IPS DF 4.7 (cell line): ENCODE results near the gene LTB4R.

Experiments
- DNase-seq: peaks from one replicate; pipeline ENCODE4 v3.0.0-alpha.2; 2013; ENCODE audit warnings: low spot score; ENCODE audit errors: extremely low read depth

Gene LTB4R

DNA sequence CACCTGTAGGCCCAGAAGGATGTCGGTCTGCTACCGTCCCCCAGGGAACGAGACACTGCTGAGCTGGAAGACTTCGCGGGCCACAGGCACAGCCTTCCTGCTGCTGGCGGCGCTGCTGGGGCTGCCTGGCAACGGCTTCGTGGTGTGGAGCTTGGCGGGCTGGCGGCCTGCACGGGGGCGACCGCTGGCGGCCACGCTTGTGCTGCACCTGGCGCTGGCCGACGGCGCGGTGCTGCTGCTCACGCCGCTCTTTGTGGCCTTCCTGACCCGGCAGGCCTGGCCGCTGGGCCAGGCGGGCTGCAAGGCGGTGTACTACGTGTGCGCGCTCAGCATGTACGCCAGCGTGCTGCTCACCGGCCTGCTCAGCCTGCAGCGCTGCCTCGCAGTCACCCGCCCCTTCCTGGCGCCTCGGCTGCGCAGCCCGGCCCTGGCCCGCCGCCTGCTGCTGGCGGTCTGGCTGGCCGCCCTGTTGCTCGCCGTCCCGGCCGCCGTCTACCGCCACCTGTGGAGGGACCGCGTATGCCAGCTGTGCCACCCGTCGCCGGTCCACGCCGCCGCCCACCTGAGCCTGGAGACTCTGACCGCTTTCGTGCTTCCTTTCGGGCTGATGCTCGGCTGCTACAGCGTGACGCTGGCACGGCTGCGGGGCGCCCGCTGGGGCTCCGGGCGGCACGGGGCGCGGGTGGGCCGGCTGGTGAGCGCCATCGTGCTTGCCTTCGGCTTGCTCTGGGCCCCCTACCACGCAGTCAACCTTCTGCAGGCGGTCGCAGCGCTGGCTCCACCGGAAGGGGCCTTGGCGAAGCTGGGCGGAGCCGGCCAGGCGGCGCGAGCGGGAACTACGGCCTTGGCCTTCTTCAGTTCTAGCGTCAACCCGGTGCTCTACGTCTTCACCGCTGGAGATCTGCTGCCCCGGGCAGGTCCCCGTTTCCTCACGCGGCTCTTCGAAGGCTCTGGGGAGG lies at the start of gene LTB4R:
TSS of gene LTB4R (plus strand) at position 857 of the 959 bp plus-strand sequence. CDS start 4,150 bp downstream, outside the sequence.
- no peak for DNase-seq

DNA sequence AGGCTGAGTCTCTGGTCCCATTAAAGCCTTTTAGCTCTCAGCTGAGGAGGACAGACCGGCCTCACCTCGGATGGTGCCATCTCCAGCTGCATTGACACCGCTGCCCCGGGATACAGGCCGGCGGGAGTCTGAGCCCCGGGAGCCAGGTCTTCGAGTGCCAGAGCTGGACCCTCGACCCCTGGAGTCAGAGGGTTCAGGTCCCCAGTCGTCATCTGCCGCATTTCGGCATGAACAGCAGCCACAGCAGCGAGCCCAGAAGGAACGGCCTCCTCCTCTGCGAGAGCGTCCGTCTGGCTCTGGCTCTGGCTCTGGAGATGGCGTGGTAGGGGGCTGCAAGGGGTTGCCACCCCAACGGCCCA lies 49.4 kb upstream of the LTB4R start:
- no peak for DNase-seq

- no peak for DNase-seq
Observed at GRCh38 chr14:24262821-24263733, 48.2 kb upstream of the LTB4R start, which contains the start of gene TGM1. TGM1 (minus strand) TSS chr14:24263177; CDS start chr14:24262352, 825 bp downstream.

DNA sequence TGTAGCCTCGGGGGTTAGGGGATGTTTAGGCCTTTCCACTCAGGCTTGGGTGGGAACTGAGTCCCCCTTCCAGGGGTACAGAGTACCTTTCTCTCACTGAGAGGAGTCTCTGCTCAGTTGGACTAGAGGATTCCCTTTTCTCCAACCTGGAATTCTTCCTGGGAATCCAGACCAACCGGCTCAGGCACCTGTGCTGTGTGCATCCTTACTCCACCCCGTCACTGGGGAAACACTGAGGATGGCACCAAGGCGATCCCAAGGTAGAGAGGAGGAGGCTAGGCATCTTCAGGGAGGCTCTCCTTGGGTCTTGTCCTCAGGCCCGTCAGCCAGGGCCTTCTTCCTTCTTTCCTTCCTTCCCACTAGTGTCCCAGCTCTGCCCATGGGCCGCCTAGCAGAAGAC lies 47.5 kb upstream of the LTB4R start:
- no peak for DNase-seq

GRCh38 chr14:24264298-24264697 lies 47.0 kb upstream of the LTB4R start:
- DNase-seq, result no peak

GRCh38 chr14:24266344-24267244 lies 44.7 kb upstream of the LTB4R start:
- no peak for DNase-seq

DNA sequence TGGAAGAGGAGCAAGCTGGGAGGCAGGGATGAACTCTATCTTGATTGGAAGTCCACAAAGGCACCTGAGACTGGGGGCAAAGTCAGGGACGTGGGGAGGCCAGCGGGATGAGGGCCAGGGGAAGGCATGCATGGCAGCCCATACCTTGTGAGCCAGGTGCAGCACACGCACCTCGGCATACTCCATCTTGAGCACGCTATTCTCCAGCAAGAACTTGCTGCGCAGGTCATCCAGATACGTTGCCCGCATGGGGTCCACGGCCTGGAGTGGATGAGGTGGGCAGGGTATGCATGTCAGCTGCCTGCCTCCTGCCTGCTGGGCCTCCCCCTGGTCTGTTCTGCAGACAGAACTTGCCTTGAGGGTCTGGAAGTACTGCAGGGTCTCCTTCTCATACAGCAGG lies 43.8 kb upstream of the LTB4R start:
- DNase-seq, result no peak

DNA sequence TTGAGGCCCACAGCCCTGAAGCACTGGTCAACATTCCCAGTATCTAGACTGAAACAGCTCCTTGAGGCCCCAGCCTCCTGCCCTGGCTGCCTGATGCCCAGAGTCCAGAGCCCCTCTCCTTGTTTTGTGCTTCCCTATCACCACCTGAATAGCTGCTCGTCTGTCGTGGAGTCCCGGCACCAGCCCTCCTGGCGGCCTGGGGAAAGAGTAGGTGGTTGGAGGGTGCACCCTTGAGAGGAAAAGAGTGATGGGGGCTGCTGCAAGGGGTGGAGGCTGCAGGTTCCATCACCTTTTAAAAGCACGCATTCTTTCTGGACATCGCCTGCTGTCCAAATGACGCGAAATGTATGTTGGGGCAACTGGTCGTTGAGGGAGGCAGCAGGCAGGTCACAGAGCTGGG lies 43.1 kb upstream of the LTB4R start:
- DNase-seq, result no peak

- no peak for DNase-seq
Observed at GRCh38 chr14:24269368-24269767, 41.9 kb upstream of the LTB4R start.

- no peak for DNase-seq
Observed at GRCh38 chr14:24269910-24270536, 41.3 kb upstream of the LTB4R start.

DNA sequence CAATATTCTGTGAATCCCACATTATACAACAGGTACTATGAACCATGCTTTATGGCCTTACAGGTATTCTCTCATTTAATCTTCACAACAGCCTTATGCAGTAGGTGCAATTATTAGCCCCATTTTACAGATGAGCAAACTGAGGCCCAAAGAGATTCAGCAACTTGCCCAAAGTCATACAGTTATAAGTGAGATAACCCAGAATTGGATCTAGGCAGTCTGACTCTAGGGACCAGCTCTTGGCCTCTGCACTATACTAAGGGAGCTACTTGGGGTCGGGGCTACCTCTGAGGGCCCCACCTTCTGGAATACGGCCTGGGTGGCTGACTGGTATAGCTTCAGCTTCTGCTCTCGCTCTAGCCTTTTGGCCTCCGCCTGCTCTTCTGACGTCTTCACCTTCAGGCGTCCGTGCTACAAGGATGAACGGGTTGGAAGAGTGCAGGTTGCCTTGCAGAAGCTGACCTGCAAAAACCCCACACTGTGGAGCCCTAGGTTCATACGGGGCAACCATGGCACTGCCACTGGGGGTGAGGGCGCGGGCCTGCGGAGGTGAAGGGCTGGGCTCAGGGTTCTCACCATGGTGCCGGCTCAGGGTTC lies 40.7 kb upstream of the LTB4R start:
- DNase-seq, result no peak

DNA sequence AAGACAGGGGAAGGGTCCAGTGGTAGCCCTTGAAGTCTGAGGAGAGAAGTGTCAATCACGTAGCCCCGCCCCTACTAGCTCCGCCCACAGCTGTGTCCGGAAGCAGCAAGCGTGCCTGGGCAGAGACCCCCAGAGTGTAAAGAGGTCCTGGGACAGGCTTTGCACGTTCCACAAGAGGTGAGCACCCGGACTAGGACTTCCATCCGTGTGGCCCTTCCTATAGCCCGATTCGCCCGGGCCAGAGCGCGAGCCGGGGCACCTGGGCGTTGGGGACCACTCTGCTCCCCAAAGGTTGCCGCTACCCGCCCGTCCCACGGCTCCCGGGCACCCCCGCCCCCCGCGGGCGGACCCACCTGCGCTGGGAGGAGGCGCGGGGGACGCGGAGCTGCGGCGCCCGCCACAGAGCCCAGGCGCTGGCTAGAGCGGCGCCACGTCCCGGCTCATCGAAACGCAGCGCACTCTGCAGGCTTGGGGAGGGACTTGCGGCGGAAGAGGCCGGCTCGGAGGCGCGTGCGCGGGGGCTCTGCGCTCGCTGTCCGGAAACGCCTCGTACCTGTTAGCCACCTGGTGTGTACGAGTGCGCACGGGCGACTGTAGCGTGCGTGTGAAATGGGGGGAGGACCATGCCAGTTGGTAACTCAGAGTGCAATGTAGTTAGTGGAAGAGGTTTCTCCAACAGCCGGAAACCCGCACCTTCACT lies 40.0 kb upstream of the LTB4R start, which contains the start of gene RABGGTA:
TSS of gene RABGGTA (minus strand) at position 464 of the 700 bp plus-strand sequence. CDS start 482 bp downstream, outside the sequence.
- peak; percentile 62 for DNase-seq

DNA sequence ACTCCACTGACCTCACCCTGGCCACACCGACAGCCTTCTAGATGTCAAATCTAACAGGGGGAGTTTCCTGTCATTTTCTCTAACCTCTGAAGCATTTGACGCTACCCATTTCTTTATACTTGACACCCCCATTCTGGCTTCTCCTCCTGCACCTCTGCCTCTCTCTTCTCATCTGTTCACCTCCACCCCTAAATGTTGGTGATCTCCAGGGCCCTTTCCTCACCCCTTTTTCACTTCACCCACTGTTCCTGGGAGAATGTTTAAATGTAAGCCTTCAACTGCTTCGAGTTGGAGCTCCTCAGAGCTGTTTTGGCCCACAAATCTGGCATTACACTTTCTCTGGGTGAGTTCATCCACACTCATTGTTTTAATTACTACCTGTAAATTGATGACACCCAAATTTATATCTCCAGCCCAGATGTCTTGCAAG lies 39.5 kb upstream of the LTB4R start:
- no peak for DNase-seq

GRCh38 chr14:24272467-24272866 lies 38.8 kb upstream of the LTB4R start:
- DNase-seq, result no peak

DNA sequence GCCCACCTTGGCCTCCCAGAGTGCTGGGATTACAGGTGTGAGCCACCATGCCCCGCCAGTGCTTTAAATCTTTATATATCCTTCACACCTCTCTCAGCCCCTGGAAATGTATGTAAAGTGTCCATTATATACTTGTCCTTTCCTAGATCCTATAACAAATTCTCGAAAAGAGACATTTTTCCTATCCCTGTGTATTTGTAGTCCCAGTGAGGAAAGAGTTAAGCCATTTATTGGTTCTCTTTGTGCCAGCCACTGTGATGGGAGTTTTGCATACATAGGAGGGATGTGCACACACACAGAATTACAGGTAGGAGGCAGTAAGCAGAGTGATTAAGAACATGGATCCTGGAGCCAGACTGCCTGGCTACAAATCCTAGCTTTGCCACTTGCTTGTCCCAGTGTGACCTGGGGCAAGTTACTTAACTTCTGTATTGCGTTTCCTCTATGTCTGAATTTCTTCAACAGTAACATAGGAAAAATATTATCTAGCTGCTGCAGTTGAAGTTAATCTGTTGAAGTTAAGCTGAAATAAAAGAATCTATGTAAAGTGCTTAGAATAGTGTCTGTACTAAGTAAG lies 37.8 kb upstream of the LTB4R start:
- DNase-seq, result no peak

GRCh38 chr14:24274101-24274543 lies 37.2 kb upstream of the LTB4R start:
- DNase-seq, result no peak

DNA sequence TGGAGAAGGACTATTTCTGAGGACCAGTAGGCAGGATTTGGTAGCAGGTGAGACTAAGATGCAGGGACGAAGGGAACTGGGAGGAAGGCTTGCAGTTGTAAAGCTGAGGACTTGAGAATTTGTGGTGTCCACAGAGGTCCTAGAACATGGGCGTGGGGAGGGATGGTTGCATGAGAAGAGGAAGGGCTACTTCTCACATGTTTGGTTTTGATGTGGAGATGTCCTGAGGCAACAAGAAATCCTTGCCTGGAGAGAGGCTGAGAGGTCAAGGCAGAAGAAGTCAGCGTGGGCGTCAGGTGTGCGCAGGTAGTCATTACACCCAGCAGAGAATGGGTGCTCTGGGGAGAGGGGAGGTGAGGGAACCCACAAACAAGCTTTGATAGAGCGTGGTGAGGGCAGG lies 34.2 kb upstream of the LTB4R start:
- no peak for DNase-seq

GRCh38 chr14:24277606-24278321 lies 33.5 kb upstream of the LTB4R start:
- no peak for DNase-seq
